GM10248 (cell line): ENCODE measurements around the gene NDUFS8.

Experiments used
- CTCF ChIA-PET: fragments of 300-600 bp; sonication (Branson Sonifier 250); formaldehyde crosslinking; extraction: SDS; loops from one replicate; lab custom pipeline; 2021; ENCODE audit warnings: antibody characterized with exemption; lab: Yijun Ruan, JAX
- POLR2A ChIA-PET: fragments of 350-650 bp; sonication (Branson Sonifier 250); formaldehyde crosslinking; extraction: SDS; loops from one replicate; lab custom pipeline; 2020; ENCODE audit warnings: antibody characterized with exemption; lab: Yijun Ruan, JAX
- DNase-seq: peaks from one replicate; pipeline ENCODE4 v3.0.0; 2012; ENCODE audit errors: extremely low spot score
- CTCF ChIP-seq: IDR thresholded peaks from 2 replicates; pipeline ENCODE4 v1.5.1; 2012; ENCODE audit warnings: mild to moderate bottlenecking, low read depth; ENCODE audit errors: extremely low read depth, missing control alignments, control extremely low read depth

The NDUFS8 gene

GRCh38 chr11:68081691-68082090, 51.2 kb downstream of the NDUFS8 start:
- POLR2A ChIA-PET, result no interaction called here
- CTCF ChIA-PET, result interaction anchor here (0.9 to 1.2 kb wide), 2 partner anchors 9 to 11 kb away, joined by 3 read pairs; no protein-coding TSS in a partner anchor
- no peak for DNase-seq
- no peak for TF ChIP-seq CTCF

GRCh38 chr11:68082481-68082880, 52.0 kb downstream of the NDUFS8 start:
- TF ChIP-seq CTCF, result no peak
- POLR2A ChIA-PET, result no interaction called here
- DNase-seq, result no peak
- CTCF ChIA-PET, result interaction anchor here (0.6 kb wide), 1 partner anchor 14 kb away, joined by 3 read pairs; no protein-coding TSS in a partner anchor

GRCh38 chr11:68083517-68083916, 53.0 kb downstream of the NDUFS8 start:
- TF ChIP-seq CTCF, result no peak
- CTCF ChIA-PET, result no interaction called here
- POLR2A ChIA-PET, result no interaction called here
- no peak for DNase-seq
